ENCODE data around the gene EVX1. TPM values are rescaled to one million over a fixed set of nuclear protein-coding genes. Genes with fewer than 3 reads are reported as not detected.

EVX1 gene
- total RNA-seq, 1 donor = not detected

- H3K79me2 ChIP-seq (ENCODE audit: insufficient read depth, low read length) = no peaks in the 10 kb centered on the region
- no peak for TF ChIP-seq CTCF (IDR thresholded peaks at IDR 0.05; ENCODE audit: extremely low read depth, low read depth, low read length)
- H3K9me3 ChIP-seq (ENCODE audit: low read depth, low read length) = no peaks in the 10 kb centered on the region
- no peak overlapping the region for H3K4me3 ChIP-seq (ENCODE audit: insufficient read depth, low read length)
- H3K4me2 ChIP-seq (ENCODE audit: insufficient read depth, low read length) = no peak overlapping the region
- DNase-seq (ENCODE audit: insufficient read length, low spot score, missing footprints) = no peak
- H3K27me3 ChIP-seq (ENCODE audit: insufficient read depth, low read length) = no peaks in the 10 kb centered on the region
- no peaks in the 10 kb centered on the region for H3K36me3 ChIP-seq (ENCODE audit: insufficient read depth, low read length)
- no peak overlapping the region for H2AFZ ChIP-seq (ENCODE audit: low read length)
- H4K20me1 ChIP-seq (ENCODE audit: insufficient read depth, low read length) = no peaks in the 10 kb centered on the region
- peaks cover 6% of the 10 kb centered on the region for H3K4me1 ChIP-seq (ENCODE audit: insufficient read depth, low read length)
- no peak overlapping the region for H3K27ac ChIP-seq (ENCODE audit: low read depth, low read length)
These were observed 27.2 kb upstream of the EVX1 start for GRCh38 chr7:27215356-27215755.

DNA sequence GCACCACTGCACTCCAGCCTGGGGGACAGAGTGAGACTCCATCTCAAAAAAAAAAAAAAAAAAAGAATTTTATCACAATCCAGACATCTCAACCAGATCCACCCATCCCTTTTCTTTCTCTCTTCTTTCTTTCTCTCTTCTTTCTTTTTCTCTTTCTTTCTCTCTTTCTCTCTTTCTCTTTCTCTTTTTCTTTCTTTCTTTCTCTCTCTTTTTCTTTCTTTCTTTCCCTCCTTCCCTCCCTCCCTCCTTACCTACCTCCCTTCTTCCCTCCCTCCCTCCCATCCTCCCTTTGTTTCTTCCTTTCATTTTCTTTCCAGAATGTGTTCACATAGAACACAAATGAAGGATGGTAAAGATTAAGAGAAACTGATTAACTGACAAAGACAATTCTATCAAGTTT, 24.7 kb upstream of the EVX1 start:
- H3K4me3 ChIP-seq (ENCODE audit: insufficient read depth, low read length) = no peak overlapping the region
- H3K4me1 ChIP-seq (ENCODE audit: insufficient read depth, low read length) = no peaks in the 10 kb centered on the region
- H3K27me3 ChIP-seq (ENCODE audit: insufficient read depth, low read length) = peaks cover 2% of the 10 kb centered on the region

GRCh38 chr7:27219821-27220220, 22.8 kb upstream of the EVX1 start:
- Histone ChIP-seq H3K27me3 (ENCODE audit: insufficient read depth, low read length) (peaks cover 19% of the 10 kb centered on the region), H3K4me3 (ENCODE audit: insufficient read depth, low read length) (no peak overlapping the region), H3K27ac (ENCODE audit: low read depth, low read length) (no peak overlapping the region), H4K20me1 (ENCODE audit: insufficient read depth, low read length) (no peaks in the 10 kb centered on the region), H3K4me2 (ENCODE audit: insufficient read depth, low read length) (no peak overlapping the region), H2AFZ (ENCODE audit: low read length) (no peak overlapping the region), H3K36me3 (ENCODE audit: insufficient read depth, low read length) (no peaks in the 10 kb centered on the region), H3K4me1 (ENCODE audit: insufficient read depth, low read length) (no peaks in the 10 kb centered on the region), H3K9me3 (ENCODE audit: low read depth, low read length) (no peaks in the 10 kb centered on the region), H3K79me2 (ENCODE audit: insufficient read depth, low read length) (no peaks in the 10 kb centered on the region)
- no peak for DNase-seq (ENCODE audit: insufficient read length, low spot score, missing footprints)
- no peak for TF ChIP-seq CTCF (IDR thresholded peaks at IDR 0.05; ENCODE audit: extremely low read depth, low read depth, low read length)

More for the DNA sequence above, 24.7 kb upstream of the EVX1 start:
- TF ChIP-seq CTCF (IDR thresholded peaks at IDR 0.05; ENCODE audit: extremely low read depth, low read depth, low read length) = no peak
- H3K36me3 ChIP-seq (ENCODE audit: insufficient read depth, low read length) = no peaks in the 10 kb centered on the region
- H2AFZ ChIP-seq (ENCODE audit: low read length) = no peak overlapping the region
- H3K27ac ChIP-seq (ENCODE audit: low read depth, low read length) = no peak overlapping the region
- no peaks in the 10 kb centered on the region for H3K79me2 ChIP-seq (ENCODE audit: insufficient read depth, low read length)
- no peak for DNase-seq (ENCODE audit: insufficient read length, low spot score, missing footprints)
- H3K4me2 ChIP-seq (ENCODE audit: insufficient read depth, low read length) = no peak overlapping the region
- H3K9me3 ChIP-seq (ENCODE audit: low read depth, low read length) = no peaks in the 10 kb centered on the region
- H4K20me1 ChIP-seq (ENCODE audit: insufficient read depth, low read length) = no peaks in the 10 kb centered on the region

DNA sequence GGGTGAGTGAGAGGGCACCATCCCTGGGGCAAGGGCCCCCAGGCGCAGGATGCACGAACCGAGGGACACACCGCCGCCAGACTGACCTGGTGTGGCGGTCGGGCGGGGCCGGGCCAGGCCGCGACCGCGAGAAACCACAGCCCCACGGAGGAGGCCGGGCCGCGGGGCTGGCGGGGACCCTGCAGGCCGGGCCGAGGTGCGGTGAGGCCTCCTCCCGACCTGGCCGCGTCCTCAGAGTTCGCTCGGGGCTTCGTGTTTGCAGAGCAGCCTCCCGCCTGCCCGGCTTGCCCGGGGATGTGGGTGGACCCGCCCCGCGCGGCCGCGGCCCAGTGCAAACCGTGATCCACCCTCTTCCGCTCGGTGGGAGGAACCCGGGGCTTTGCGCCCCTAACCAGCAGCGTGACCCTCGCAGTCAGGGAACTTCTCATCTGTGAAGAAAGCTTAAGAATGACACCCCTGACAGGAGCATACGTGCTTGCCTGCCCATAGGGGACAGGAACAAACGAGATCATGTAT, 22.1 kb upstream of the EVX1 start:
- no peak overlapping the region for H3K4me2 ChIP-seq (ENCODE audit: insufficient read depth, low read length)
- no peak overlapping the region for H3K27ac ChIP-seq (ENCODE audit: low read depth, low read length)
- peaks cover 26% of the 10 kb centered on the region for H3K27me3 ChIP-seq (ENCODE audit: insufficient read depth, low read length)
- no peaks in the 10 kb centered on the region for H3K4me1 ChIP-seq (ENCODE audit: insufficient read depth, low read length)
- no peak overlapping the region for H2AFZ ChIP-seq (ENCODE audit: low read length)
- no peaks in the 10 kb centered on the region for H3K9me3 ChIP-seq (ENCODE audit: low read depth, low read length)
- no peaks in the 10 kb centered on the region for H3K79me2 ChIP-seq (ENCODE audit: insufficient read depth, low read length)
- DNase-seq (ENCODE audit: insufficient read length, low spot score, missing footprints) = peak; percentile 68
- H3K36me3 ChIP-seq (ENCODE audit: insufficient read depth, low read length) = no peaks in the 10 kb centered on the region
- no peak overlapping the region for H3K4me3 ChIP-seq (ENCODE audit: insufficient read depth, low read length)
- H4K20me1 ChIP-seq (ENCODE audit: insufficient read depth, low read length) = no peaks in the 10 kb centered on the region
- TF ChIP-seq CTCF (IDR thresholded peaks at IDR 0.05; ENCODE audit: extremely low read depth, low read depth, low read length) = no peak

Measured in osteoblast (primary cell).